Lower leg skin (tissue), 3 donors: Measurements from ENCODE around the gene NCOA4.
"Not testable (repeated sequence)": the region's sequence is repeated elsewhere in the genome, so short reads cannot be mapped to it uniquely, and the experiment has no call there.

Experiments
- POLR2A ChIP-seq, 2 donors: fragments of 450-650 bp; IDR thresholded peaks; one replicate each; pipeline ENCODE4 v1.6.1; 2016 to 2017; ENCODE audit warnings: antibody characterized with exemption in 2 of 2, mild to moderate bottlenecking in 1 of 2, moderate library complexity in 1 of 2
- TF ChIP-seq, protein P1 (sequence below), 3 donors: fragments of 450-650 bp; IDR thresholded peaks; one replicate each; pipeline ENCODE4 v1.5.1; 2016; ENCODE audit warnings: antibody characterized with exemption in 3 of 3, mild to moderate bottlenecking in 3 of 3, moderate library complexity in 2 of 3

- TF ChIP-seq, protein P1, sequence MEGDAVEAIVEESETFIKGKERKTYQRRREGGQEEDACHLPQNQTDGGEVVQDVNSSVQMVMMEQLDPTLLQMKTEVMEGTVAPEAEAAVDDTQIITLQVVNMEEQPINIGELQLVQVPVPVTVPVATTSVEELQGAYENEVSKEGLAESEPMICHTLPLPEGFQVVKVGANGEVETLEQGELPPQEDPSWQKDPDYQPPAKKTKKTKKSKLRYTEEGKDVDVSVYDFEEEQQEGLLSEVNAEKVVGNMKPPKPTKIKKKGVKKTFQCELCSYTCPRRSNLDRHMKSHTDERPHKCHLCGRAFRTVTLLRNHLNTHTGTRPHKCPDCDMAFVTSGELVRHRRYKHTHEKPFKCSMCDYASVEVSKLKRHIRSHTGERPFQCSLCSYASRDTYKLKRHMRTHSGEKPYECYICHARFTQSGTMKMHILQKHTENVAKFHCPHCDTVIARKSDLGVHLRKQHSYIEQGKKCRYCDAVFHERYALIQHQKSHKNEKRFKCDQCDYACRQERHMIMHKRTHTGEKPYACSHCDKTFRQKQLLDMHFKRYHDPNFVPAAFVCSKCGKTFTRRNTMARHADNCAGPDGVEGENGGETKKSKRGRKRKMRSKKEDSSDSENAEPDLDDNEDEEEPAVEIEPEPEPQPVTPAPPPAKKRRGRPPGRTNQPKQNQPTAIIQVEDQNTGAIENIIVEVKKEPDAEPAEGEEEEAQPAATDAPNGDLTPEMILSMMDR (IDR thresholded peaks at IDR 0.05), result not testable (repeated sequence)
- TF ChIP-seq POLR2A (IDR thresholded peaks at IDR 0.05), result not testable (repeated sequence)
Measured at GRCh38 chr10:45999955-46000354, 30.5 kb downstream of the NCOA4 start.
